ENCODE data around the gene RTN4R. TPM values are rescaled to one million over a fixed set of nuclear protein-coding genes. Genes with fewer than 3 reads are reported as not detected.

RTN4R gene
- total and polyA plus RNA-seq, 9 of the 15 experiments (the other 6 are each of a cell fraction or from before 2014, with no cell fraction given): 0.04 to 2.8 (median 1.4) TPM; not detected in 3

DNA sequence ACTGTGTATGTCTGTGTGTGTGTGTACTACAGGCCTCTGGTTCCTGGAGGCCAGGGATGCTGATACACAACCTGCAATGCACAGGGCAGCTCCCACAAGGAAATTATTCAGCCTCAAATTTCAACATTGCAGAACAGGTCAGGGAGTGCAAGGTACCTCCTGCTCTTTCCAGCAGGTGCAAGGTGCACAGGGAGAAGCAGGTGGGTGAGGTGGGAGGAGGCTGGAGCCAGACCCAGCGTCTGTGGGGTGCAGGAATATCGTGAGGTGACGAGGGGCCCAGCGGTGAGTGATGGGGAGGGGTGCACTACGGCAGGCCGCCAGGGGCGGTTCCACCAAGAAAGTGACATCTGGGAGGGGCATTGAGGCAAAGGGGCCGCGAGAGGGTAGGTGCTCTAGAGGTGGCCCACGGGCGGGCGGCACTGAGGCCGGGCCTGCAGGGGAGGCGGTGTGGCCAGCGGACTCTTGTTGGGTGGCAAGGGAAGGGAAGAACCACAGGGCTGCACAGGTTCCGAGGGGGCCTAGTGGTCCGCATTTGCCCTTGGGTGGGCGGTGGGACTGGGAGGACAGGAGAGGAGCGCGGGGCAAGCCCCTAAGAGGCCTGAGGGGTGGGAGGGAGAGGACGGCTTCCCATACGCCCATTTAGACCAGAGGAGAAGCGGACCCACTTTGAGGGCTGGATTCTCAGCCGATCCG is 30.1 kb upstream of the RTN4R start (continued):
- TF ChIP-seq, protein P1, sequence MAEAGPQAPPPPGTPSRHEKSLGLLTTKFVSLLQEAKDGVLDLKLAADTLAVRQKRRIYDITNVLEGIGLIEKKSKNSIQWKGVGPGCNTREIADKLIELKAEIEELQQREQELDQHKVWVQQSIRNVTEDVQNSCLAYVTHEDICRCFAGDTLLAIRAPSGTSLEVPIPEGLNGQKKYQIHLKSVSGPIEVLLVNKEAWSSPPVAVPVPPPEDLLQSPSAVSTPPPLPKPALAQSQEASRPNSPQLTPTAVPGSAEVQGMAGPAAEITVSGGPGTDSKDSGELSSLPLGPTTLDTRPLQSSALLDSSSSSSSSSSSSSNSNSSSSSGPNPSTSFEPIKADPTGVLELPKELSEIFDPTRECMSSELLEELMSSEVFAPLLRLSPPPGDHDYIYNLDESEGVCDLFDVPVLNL (CRISPR knock-in tag; IDR thresholded peaks at IDR 0.05; ENCODE audit: low read depth): peak; percentile 33; the same call in 1 of the 2 replicates
- TF ChIP-seq, protein P2, sequence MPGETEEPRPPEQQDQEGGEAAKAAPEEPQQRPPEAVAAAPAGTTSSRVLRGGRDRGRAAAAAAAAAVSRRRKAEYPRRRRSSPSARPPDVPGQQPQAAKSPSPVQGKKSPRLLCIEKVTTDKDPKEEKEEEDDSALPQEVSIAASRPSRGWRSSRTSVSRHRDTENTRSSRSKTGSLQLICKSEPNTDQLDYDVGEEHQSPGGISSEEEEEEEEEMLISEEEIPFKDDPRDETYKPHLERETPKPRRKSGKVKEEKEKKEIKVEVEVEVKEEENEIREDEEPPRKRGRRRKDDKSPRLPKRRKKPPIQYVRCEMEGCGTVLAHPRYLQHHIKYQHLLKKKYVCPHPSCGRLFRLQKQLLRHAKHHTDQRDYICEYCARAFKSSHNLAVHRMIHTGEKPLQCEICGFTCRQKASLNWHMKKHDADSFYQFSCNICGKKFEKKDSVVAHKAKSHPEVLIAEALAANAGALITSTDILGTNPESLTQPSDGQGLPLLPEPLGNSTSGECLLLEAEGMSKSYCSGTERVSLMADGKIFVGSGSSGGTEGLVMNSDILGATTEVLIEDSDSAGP (CRISPR knock-in tag; IDR thresholded peaks at IDR 0.05): 0 out of 2 replicates have a peak, but pooled peaks have one; percentile 63
- TF ChIP-seq KDM4B (IDR thresholded peaks at IDR 0.05; ENCODE audit: borderline replicate concordance in 2 of 2, low read depth in 1 of 2) (no peak), SAFB2 (IDR thresholded peaks at IDR 0.05; ENCODE audit: borderline replicate concordance, low read depth, low read length, severe bottlenecking) (no peak), ZNF133 (CRISPR knock-in tag; IDR thresholded peaks at IDR 0.05) (no peak), PRPF4 (IDR thresholded peaks at IDR 0.05; ENCODE audit: insufficient read depth, low read depth, low read length, poor library complexity, severe bottlenecking) (no peak), NEUROD1 (IDR thresholded peaks at IDR 0.05; ENCODE audit: borderline replicate concordance, low read depth, low read length, partially characterized antibody) (no peak), FOXA3 (CRISPR knock-in tag; conservative IDR thresholded peaks at IDR 0.05 in 1 of 2, IDR thresholded peaks at IDR 0.05 in 1 of 2) (no peak), ZNF217 (CRISPR knock-in tag; IDR thresholded peaks at IDR 0.05) (no peak), EZH2 (IDR thresholded peaks at IDR 0.05; ENCODE audit: borderline replicate concordance, low read depth, low read length) (peak; percentile 89; the same call in 1 of the 2 replicates), GTF2E2 (tag; IDR thresholded peaks at IDR 0.05) (no peak), RBM15 (IDR thresholded peaks at IDR 0.05; ENCODE audit: insufficient read depth, low read length) (no peak), BACH1 (tag; IDR thresholded peaks at IDR 0.05) (no peak), CC2D1A (IDR thresholded peaks at IDR 0.05) (no peak), NFIX (CRISPR knock-in tag; IDR thresholded peaks at IDR 0.05; ENCODE audit: low read depth) (no peak), ZNF23 (CRISPR knock-in tag; IDR thresholded peaks at IDR 0.05) (no peak), XRCC5 (IDR thresholded peaks at IDR 0.05; ENCODE audit: low read depth, low read length) (no peak), IRF2 (CRISPR knock-in tag; IDR thresholded peaks at IDR 0.05) (peak; percentile 60; the same call in 1 of the 2 replicates)
- TF ChIP-seq, protein P3, sequence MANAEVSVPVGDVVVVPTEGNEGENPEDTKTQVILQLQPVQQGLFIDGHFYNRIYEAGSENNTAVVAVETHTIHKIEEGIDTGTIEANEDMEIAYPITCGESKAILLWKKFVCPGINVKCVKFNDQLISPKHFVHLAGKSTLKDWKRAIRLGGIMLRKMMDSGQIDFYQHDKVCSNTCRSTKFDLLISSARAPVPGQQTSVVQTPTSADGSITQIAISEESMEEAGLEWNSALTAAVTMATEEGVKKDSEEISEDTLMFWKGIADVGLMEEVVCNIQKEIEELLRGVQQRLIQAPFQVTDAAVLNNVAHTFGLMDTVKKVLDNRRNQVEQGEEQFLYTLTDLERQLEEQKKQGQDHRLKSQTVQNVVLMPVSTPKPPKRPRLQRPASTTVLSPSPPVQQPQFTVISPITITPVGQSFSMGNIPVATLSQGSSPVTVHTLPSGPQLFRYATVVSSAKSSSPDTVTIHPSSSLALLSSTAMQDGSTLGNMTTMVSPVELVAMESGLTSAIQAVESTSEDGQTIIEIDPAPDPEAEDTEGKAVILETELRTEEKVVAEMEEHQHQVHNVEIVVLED (CRISPR knock-in tag; IDR thresholded peaks at IDR 0.05): no peak
- TF ChIP-seq, protein P4, sequence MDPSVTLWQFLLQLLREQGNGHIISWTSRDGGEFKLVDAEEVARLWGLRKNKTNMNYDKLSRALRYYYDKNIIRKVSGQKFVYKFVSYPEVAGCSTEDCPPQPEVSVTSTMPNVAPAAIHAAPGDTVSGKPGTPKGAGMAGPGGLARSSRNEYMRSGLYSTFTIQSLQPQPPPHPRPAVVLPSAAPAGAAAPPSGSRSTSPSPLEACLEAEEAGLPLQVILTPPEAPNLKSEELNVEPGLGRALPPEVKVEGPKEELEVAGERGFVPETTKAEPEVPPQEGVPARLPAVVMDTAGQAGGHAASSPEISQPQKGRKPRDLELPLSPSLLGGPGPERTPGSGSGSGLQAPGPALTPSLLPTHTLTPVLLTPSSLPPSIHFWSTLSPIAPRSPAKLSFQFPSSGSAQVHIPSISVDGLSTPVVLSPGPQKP (CRISPR knock-in tag; IDR thresholded peaks at IDR 0.05): peak; percentile 71; the same call in 1 of the 2 replicates
- TF ChIP-seq, protein P5, sequence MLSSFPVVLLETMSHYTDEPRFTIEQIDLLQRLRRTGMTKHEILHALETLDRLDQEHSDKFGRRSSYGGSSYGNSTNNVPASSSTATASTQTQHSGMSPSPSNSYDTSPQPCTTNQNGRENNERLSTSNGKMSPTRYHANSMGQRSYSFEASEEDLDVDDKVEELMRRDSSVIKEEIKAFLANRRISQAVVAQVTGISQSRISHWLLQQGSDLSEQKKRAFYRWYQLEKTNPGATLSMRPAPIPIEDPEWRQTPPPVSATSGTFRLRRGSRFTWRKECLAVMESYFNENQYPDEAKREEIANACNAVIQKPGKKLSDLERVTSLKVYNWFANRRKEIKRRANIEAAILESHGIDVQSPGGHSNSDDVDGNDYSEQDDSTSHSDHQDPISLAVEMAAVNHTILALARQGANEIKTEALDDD (IDR thresholded peaks at IDR 0.05): no peak

Data from K562 (cell line).